ENCODE results near the gene MRPL12. TPM values are rescaled to one million over a fixed set of nuclear protein-coding genes. Genes with fewer than 3 reads are reported as not detected.

The MRPL12 gene
- total RNA-seq, 1 donor from 2014 or later, result 117 TPM

DNA sequence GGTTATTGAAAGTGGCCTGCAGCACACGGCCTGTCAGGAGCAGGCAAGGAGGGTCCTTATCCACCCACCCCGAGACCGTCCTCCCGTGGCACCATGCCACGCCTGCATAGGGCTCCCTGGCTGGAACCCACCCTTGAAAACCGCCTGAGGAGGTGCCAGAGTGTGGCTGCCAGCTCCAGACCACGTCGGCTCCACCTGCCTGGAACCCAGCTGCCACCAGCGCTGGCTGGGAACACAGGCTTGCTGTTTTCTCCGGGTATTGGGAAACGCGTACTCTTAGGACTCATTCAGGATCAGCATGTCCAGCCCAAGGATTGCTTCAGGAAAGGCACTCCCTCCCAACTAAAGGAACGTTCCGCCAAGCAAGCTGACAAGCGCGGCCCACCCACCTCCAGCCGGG, 26.3 kb upstream of the MRPL12 start:
- intact Hi-C loops (cut with DNase I), result no loop called here
- no peak for DNase-seq (ENCODE audit: low spot score)

- intact Hi-C loops (cut with DNase I), result no loop called here
- DNase-seq (ENCODE audit: low spot score), result no peak
Measured at GRCh38 chr17:81680150-81680549, 23.0 kb upstream of the MRPL12 start.

- intact Hi-C loops (cut with DNase I), result loop anchor here (2.0 kb wide), 1 partner anchor 21 kb away; the partner anchor contains the start of gene MRPL12
- DNase-seq (ENCODE audit: low spot score), result no peak
Measured at GRCh38 chr17:81681672-81682071, 21.5 kb upstream of the MRPL12 start.

DNA sequence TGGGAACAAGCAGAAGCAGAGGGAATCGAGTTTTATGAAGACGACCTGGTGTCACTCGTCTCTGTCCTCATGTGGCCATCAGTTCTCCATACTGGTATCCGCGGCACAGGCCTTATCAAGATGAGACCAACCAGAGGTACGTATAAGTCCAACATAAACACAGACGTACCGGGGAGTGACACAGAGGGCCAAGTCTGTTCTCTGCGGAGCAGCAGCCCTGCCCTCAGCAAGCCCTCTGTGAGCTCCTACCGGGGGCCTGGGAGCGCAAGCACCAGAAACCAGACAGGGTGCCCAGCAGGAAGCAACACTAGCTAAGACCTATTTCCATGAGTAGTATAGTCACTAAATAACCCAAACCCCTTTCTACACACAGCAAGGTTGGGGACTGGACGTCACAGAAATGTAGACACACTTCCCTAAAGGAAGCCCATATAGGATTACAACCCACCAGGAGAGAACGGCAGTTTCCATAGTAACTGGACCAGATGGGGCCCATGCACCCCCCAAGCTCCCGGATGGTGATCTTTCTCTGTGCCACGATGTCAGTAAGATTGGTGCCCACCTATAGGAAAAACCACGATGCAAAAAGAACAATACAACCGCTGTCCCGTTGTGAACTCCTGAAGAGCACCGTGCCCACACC, 20.5 kb upstream of the MRPL12 start:
- intact Hi-C loops (cut with DNase I), result loop anchor here (2.0 kb wide), 1 partner anchor 20 kb away; the partner anchor contains the start of gene MRPL12
- no peak for DNase-seq (ENCODE audit: low spot score)

DNA sequence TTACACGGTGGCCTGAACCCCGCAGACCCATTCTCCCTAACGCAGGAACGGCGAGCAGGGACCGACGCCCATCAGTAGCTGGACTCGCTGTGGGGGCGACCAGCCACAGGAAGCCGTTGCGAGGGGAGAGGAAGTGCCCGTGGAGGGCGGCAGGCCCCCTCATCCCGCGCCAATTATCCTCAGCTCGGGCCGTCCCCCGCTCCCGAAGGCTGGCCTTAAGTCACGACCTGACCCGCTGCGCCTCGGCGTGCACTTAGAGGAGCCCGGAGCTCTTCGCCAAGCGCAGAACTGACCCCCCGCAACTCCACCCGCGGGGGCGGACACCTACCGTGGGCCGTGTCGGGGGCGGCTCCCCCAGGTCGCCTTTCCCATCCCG, 20.0 kb upstream of the MRPL12 start:
- intact Hi-C loops (cut with DNase I), result loop anchor here (2.0 kb wide), 1 partner anchor 20 kb away; the partner anchor contains the start of gene MRPL12
- no peak for DNase-seq (ENCODE audit: low spot score)

GRCh38 chr17:81683584-81684441, 19.4 kb upstream of the MRPL12 start, which contains the start of the genes ARL16 and HGS:
TSS of gene ARL16 (minus strand) at chr17:81683797. CDS start at chr17:81683753, 44 bp downstream.
TSS of gene HGS (plus strand) at chr17:81684011. CDS start at chr17:81684067, 56 bp downstream.
- intact Hi-C loops (cut with DNase I), result loop anchor here (2.0 kb wide), 1 partner anchor 19 kb away; the partner anchor contains the start of gene MRPL12
- peak; percentile 99 for DNase-seq (ENCODE audit: low spot score)

DNA sequence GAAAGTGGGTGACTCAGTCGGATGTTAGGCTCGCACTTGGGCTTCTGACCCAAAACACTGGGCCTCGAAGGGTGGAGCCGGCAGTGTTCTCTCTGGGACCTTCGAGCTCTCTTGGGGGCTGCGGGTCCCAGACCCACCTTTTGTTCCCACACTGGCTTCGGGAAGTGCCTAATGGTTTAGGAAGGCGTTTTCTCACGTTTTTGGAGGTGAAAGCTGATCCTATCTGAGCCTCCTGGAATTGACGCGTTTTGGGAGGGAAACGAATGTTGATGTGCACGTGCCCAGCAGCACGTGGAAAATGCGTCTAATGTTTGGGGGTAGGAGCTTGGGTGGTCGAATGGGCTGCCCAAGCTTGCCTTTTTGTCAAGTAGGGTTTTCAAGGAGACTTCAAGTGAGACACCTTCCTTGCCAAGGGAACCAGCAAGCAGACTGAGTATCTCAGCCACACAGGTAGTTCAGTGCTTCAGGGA, 18.7 kb upstream of the MRPL12 start:
- intact Hi-C loops (cut with DNase I), result no loop called here
- no peak for DNase-seq (ENCODE audit: low spot score)

- DNase-seq (ENCODE audit: low spot score), result no peak
- intact Hi-C loops (cut with DNase I), result no loop called here
Measured at GRCh38 chr17:81685108-81685507, 18.1 kb upstream of the MRPL12 start.

DNA sequence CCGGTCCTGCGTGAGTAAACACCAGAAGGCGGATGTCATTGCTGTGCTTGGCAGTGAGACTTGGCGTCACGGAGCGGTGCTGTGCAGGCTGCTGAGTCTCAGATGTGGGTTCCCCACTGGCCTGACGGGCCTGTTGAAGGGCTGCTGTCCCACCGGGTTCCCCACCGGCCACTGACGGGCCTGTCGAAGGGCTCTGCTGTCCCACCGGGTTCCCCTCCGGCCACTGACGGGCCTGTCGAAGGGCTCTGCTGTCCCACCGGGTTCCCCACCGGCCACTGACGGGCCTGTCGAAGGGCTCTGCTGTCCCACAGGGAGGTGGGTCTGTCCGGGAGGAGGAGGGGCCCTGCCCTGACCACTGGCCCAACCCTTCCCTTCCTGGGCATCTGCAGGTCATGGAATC, 16.6 kb upstream of the MRPL12 start:
- intact Hi-C loops (cut with DNase I), result no loop called here
- DNase-seq (ENCODE audit: low spot score), result no peak

GRCh38 chr17:81687770-81688541, 15.2 kb upstream of the MRPL12 start:
- no peak for DNase-seq (ENCODE audit: low spot score)
- intact Hi-C loops (cut with DNase I), result no loop called here

DNA sequence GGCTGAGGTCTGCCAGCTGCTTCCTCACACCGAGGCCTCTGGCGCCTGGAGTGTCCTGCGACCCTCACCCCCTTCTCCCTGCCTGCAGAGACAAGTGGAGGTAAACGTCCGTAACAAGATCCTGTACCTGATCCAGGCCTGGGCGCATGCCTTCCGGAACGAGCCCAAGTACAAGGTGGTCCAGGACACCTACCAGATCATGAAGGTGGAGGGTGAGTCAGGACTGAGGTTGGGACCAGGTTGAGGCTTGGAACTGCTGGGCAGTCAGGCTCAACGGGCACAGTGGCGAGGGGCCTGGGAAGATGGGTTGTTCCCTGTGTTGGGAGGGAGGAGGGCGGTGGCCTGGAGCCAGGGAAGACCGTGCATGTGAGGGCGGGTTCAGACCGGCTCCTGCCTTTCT, 14.6 kb upstream of the MRPL12 start:
- intact Hi-C loops (cut with DNase I), result no loop called here
- DNase-seq (ENCODE audit: low spot score), result no peak

DNA sequence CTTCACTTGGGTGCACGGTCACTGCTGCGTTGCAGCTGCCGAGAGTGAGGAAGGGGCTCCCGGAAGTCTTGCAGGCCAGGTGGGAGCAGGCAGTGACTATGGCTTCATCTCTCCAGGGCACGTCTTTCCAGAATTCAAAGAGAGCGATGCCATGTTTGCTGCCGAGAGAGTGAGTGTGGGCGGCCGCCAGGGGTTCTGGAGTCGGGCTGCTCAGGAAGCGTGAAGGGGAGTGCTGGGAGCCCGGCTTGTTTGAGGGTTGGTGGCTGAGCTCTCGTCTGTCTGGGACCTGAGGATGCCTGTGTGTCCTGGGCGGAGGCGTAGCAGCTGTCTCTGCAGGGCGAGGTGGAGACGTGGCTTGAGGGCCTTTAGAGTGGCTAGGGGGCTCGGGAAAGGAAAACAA, 13.1 kb upstream of the MRPL12 start:
- no peak for DNase-seq (ENCODE audit: low spot score)
- intact Hi-C loops (cut with DNase I), result no loop called here

GRCh38 chr17:81690549-81690948, 12.6 kb upstream of the MRPL12 start:
- intact Hi-C loops (cut with DNase I), result no loop called here
- no peak for DNase-seq (ENCODE audit: low spot score)

GRCh38 chr17:81691196-81691595, 12.0 kb upstream of the MRPL12 start:
- no peak for DNase-seq (ENCODE audit: low spot score)
- intact Hi-C loops (cut with DNase I), result no loop called here

GRCh38 chr17:81691608-81692007, 11.6 kb upstream of the MRPL12 start:
- intact Hi-C loops (cut with DNase I), result no loop called here
- no peak for DNase-seq (ENCODE audit: low spot score)

GRCh38 chr17:81693509-81694210, 9.5 kb upstream of the MRPL12 start:
- no peak for DNase-seq (ENCODE audit: low spot score)
- intact Hi-C loops (cut with DNase I), result no loop called here

- intact Hi-C loops (cut with DNase I), result no loop called here
- DNase-seq (ENCODE audit: low spot score), result no peak
Measured at GRCh38 chr17:81694810-81695209, 8.4 kb upstream of the MRPL12 start.

DNA sequence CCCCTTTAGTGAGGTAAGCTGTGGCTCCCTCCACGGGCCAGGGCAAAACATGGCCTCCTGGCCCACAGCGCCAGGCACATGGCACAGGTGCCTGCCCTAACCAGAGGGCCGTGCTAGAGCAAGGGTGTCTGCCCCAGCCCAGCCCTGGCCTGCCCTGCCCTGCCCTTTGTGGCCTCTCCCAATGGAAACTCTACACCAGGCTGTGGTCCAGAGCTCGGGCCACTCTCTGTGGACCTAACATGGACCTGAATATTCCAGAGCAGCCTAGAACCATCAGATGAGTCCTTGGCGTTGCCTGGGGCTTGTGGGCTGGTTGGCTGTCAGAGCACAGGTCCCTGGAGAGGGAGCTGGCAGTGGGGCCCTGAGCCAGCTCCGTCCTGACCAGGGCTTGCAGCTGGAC, 8.0 kb upstream of the MRPL12 start:
- intact Hi-C loops (cut with DNase I), result no loop called here
- no peak for DNase-seq (ENCODE audit: low spot score)

- DNase-seq (ENCODE audit: low spot score), result no peak
- intact Hi-C loops (cut with DNase I), result no loop called here
Measured at GRCh38 chr17:81695801-81696200, 7.4 kb upstream of the MRPL12 start.
